Measurements from ENCODE around the gene PDCL3.

The PDCL3 gene

GRCh38 chr2:100562613-100563406 is at the start of gene PDCL3:
PDCL3 (plus strand) TSS chr2:100562993; CDS start chr2:100563068, 75 bp downstream.
- Mint-ChIP-seq H3K4me3 (peak within 1 kb of the TSS; percentile 92), H3K36me3 (peaks cover 13% of the 10 kb centered on the region)

DNA sequence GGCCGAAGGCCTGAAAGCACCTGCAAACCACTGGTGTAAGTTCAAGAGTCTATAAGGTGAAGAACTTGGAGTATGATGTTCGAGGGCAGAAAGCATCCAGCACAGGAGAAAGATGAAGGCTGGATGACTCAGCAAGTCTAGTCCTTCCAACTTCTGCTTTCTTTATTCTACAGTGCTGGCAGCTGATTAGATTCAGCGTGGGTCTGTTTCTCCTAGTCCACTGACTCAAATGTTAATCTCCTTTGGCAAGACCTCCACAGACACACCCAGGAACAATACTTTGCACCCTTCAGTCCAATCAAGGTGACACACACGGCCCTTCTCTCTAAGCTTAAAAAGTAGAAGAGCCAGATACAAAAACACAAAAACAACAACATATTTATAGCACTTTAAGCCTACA is 49.1 kb upstream of the PDCL3 start:
- H3K27ac Mint-ChIP-seq: no peak overlapping the region
- no peak overlapping the region for H3K4me3 Mint-ChIP-seq
- DNase-seq (ENCODE audit: low spot score in 2 of 2): no peak
- H3K9me3 Mint-ChIP-seq: no peaks in the 10 kb centered on the region
- no peak for ATAC-seq
- no peaks in the 10 kb centered on the region for H3K36me3 Mint-ChIP-seq
- H3K4me1 Mint-ChIP-seq: no peaks in the 10 kb centered on the region

More at GRCh38 chr2:100562613-100563406, at the start of gene PDCL3:
- H3K4me1 Mint-ChIP-seq: peaks cover 19% of the 10 kb centered on the region
- peak within 1 kb of the TSS; percentile 97 for H3K27ac Mint-ChIP-seq
- ATAC-seq: peak; percentile 95
- DNase-seq (ENCODE audit: low spot score in 2 of 2): peak; percentile 96
- H3K9me3 Mint-ChIP-seq: no peaks in the 10 kb centered on the region

- H3K36me3 Mint-ChIP-seq: no peaks in the 10 kb centered on the region
- no peak overlapping the region for H3K27ac Mint-ChIP-seq
- no peak for DNase-seq (ENCODE audit: low spot score in 2 of 2)
- ATAC-seq: no peak
- H3K9me3 Mint-ChIP-seq: no peaks in the 10 kb centered on the region
- H3K4me3 Mint-ChIP-seq: no peak overlapping the region
- H3K4me1 Mint-ChIP-seq: no peaks in the 10 kb centered on the region
These were observed 45.2 kb upstream of the PDCL3 start for GRCh38 chr2:100517556-100517955.

DNA sequence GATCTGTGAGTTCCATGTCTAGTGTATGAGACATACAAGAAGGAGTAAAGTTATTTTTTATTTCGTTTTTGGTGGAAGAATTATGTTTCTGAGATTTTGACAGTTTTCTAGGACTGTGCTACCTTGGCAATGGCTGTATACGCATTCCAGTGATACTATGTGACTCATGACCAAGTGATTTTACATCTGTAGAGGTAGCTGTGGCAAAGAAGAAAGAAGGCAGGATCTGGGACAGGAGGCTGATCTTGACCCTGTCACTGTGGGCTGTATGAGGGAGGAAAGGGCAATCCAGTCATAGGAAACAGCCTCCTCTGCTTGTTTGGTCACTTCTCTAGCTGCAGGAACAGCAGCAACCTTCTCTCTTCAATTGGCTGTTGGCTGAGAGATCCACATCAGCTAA is 44.0 kb upstream of the PDCL3 start:
- no peak overlapping the region for H3K4me3 Mint-ChIP-seq
- no peak for ATAC-seq
- H3K9me3 Mint-ChIP-seq: no peaks in the 10 kb centered on the region
- H3K4me1 Mint-ChIP-seq: no peaks in the 10 kb centered on the region
- no peak for DNase-seq (ENCODE audit: low spot score in 2 of 2)
- no peak overlapping the region for H3K27ac Mint-ChIP-seq
- H3K36me3 Mint-ChIP-seq: no peaks in the 10 kb centered on the region

DNA sequence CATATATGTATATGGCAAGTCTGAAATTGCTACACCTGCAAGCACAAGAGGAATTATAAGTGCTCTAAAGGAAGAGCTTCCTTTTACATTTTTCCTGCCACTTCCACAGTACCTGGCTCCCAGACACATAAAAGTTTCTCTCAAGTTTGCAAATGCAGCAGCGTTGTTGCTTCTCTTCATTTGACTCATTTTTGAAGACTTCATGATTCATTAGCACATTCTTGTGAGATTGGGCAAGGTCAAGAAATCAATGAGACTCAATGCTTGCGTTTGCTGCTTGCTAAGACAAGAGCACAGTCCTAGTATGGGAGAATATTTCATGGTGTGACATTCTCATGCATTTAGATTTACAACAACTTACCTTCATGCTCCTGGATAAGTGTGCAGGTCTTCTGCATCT is 42.6 kb upstream of the PDCL3 start:
- no peaks in the 10 kb centered on the region for H3K36me3 Mint-ChIP-seq
- H3K9me3 Mint-ChIP-seq: no peaks in the 10 kb centered on the region
- ATAC-seq: no peak
- H3K27ac Mint-ChIP-seq: no peak overlapping the region
- DNase-seq (ENCODE audit: low spot score in 2 of 2): no peak
- no peak overlapping the region for H3K4me3 Mint-ChIP-seq
- no peaks in the 10 kb centered on the region for H3K4me1 Mint-ChIP-seq

- no peaks in the 10 kb centered on the region for H3K9me3 Mint-ChIP-seq
- no peaks in the 10 kb centered on the region for H3K4me1 Mint-ChIP-seq
These were observed 40.4 kb upstream of the PDCL3 start for GRCh38 chr2:100522430-100522829.

DNA sequence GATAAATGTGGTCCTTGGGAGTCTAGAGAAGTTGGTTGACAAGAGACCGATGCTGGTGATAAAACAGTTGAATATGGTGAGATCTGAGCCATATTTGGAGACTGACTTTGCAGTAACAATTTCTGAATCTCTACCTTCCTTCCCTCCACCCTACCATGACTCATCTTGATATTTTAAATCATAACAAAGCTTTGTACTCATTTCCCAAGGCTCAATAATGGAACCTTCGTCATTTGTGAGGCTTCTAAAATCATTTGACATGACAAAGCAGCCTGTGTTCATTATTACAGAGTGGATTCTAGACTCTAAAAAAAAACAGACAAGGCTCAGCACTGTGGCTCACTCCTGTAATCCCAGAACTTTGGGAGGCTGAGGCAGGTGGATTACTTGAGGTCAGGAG is 38.5 kb upstream of the PDCL3 start:
- H3K4me3 Mint-ChIP-seq: no peak overlapping the region
- DNase-seq (ENCODE audit: low spot score in 2 of 2) (no peak), ATAC-seq (peak; percentile 67)
- no peaks in the 10 kb centered on the region for H3K36me3 Mint-ChIP-seq
- H3K9me3 Mint-ChIP-seq: no peaks in the 10 kb centered on the region
- H3K4me1 Mint-ChIP-seq: no peaks in the 10 kb centered on the region
- no peak overlapping the region for H3K27ac Mint-ChIP-seq

More at GRCh38 chr2:100522430-100522829, 40.4 kb upstream of the PDCL3 start:
- no peak overlapping the region for H3K4me3 Mint-ChIP-seq
- DNase-seq (ENCODE audit: low spot score in 2 of 2) (no peak), ATAC-seq (no peak)
- H3K36me3 Mint-ChIP-seq: no peaks in the 10 kb centered on the region
- H3K27ac Mint-ChIP-seq: no peak overlapping the region

DNA sequence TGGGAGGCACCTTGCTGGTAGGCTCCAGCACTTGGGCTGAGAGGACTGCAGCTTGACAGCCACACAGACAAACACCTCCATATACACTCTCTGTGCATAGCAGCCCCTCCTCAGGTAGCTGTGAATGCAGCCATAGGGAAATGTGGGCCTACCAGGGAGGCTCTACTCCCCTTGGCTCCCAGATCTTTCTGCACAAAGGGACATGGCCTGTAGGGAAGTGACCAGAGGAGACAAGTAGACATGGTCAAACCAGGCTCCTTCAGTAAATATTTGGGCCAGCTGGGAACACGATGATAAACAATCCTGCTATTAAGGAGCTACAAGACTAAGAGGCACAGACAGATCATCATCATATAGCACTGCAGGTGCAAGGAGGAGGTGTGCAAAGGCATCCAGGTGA is 35.9 kb upstream of the PDCL3 start:
- DNase-seq (ENCODE audit: low spot score in 2 of 2) (no peak), ATAC-seq (no peak)
- Mint-ChIP-seq H3K27ac (no peak overlapping the region), H3K9me3 (no peaks in the 10 kb centered on the region), H3K36me3 (no peaks in the 10 kb centered on the region), H3K4me1 (peaks cover 12% of the 10 kb centered on the region), H3K4me3 (no peak overlapping the region)

- no peaks in the 10 kb centered on the region for H3K9me3 Mint-ChIP-seq
- H3K4me1 Mint-ChIP-seq: peaks cover 12% of the 10 kb centered on the region
- DNase-seq (ENCODE audit: low spot score in 2 of 2) (no peak), ATAC-seq (no peak)
- no peak overlapping the region for H3K27ac Mint-ChIP-seq
- no peaks in the 10 kb centered on the region for H3K36me3 Mint-ChIP-seq
- no peak overlapping the region for H3K4me3 Mint-ChIP-seq
These were observed 35.3 kb upstream of the PDCL3 start for GRCh38 chr2:100527440-100528015.

GRCh38 chr2:100529176-100529575 is 33.6 kb upstream of the PDCL3 start:
- no peak for ATAC-seq
- no peak for DNase-seq (ENCODE audit: low spot score in 2 of 2)
- Mint-ChIP-seq H3K4me1 (peaks cover 12% of the 10 kb centered on the region), H3K27ac (no peak overlapping the region), H3K36me3 (no peaks in the 10 kb centered on the region), H3K4me3 (no peak overlapping the region), H3K9me3 (no peaks in the 10 kb centered on the region)

DNA sequence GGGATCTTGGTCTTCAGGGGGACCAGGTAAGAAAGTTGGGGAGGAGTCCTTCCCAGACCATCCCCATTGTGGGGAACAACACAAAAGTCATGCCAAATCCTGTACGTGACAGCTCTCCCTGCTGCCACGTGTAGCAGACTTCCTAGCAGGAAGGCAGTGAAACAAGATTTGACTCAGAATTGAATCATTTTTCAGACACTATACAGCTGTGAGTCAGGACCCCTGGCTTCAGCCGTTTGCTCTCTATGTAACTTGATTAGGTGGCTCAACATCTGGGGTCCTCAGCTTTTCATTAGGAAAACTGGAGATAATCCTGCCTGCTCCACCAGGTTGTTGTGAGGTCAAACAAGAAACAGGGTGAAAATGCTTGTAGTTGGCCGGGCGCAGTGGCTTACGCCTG is 32.9 kb upstream of the PDCL3 start:
- peak; percentile 57 for ATAC-seq
- H3K27ac Mint-ChIP-seq: no peak overlapping the region
- no peaks in the 10 kb centered on the region for H3K36me3 Mint-ChIP-seq
- peaks cover 12% of the 10 kb centered on the region for H3K4me1 Mint-ChIP-seq
- H3K9me3 Mint-ChIP-seq: no peaks in the 10 kb centered on the region
- no peak for DNase-seq (ENCODE audit: low spot score in 2 of 2)
- no peak overlapping the region for H3K4me3 Mint-ChIP-seq

DNA sequence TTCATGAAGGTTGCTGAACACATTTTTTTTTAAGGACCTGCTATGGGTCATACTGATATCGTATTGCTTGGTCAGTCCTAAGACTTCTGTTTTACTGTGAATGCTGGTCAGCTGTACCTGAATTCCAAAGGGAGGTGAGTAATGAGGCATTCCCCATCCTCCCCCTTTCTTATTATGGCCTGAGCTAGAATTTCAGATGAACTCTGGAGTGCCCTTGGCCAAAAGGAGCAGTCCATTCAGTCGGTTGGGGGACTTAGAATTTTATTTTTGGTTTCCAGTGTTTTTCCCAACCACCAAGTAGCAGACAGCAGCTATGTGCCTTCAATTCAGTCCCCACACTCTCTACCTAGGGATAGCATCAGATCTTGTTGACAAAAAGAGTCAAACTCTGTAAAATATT is 26.9 kb upstream of the PDCL3 start:
- Mint-ChIP-seq H3K9me3 (no peaks in the 10 kb centered on the region), H3K4me3 (no peak overlapping the region), H3K36me3 (no peaks in the 10 kb centered on the region), H3K4me1 (no peaks in the 10 kb centered on the region), H3K27ac (no peak overlapping the region)
- DNase-seq (ENCODE audit: low spot score in 2 of 2): no peak
- ATAC-seq: no peak

GRCh38 chr2:100537918-100538317 is 24.9 kb upstream of the PDCL3 start:
- Mint-ChIP-seq H3K27ac (no peak overlapping the region), H3K9me3 (no peaks in the 10 kb centered on the region), H3K36me3 (no peaks in the 10 kb centered on the region), H3K4me1 (peaks cover 10% of the 10 kb centered on the region), H3K4me3 (no peak overlapping the region)
- ATAC-seq (no peak), DNase-seq (ENCODE audit: low spot score in 2 of 2) (no peak)

DNA sequence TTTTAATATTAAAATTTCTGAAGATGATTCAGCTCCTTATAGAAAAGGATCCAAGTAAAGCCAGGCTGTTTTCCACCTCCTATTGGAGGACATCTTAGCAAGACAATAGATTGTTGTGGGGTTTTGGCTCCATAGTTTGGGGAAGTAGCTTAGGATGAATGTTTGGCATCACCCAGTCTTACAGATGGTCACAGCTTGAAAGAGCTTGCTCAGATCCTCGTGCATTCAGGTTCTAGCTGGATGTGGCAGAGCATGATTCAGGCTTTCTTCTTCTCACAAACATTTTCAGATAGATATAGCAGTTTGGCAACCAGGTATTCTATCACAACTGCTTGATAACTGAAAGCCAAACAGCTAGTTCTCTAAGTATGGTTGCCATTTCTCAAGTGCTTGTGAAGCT is 23.6 kb upstream of the PDCL3 start:
- no peak overlapping the region for H3K4me3 Mint-ChIP-seq
- no peaks in the 10 kb centered on the region for H3K36me3 Mint-ChIP-seq
- no peak for ATAC-seq
- H3K9me3 Mint-ChIP-seq: no peaks in the 10 kb centered on the region
- peaks cover 10% of the 10 kb centered on the region for H3K4me1 Mint-ChIP-seq
- no peak overlapping the region for H3K27ac Mint-ChIP-seq
- DNase-seq (ENCODE audit: low spot score in 2 of 2): no peak

GRCh38 chr2:100541404-100541803 is 21.4 kb upstream of the PDCL3 start:
- no peak overlapping the region for H3K4me3 Mint-ChIP-seq
- peaks cover 10% of the 10 kb centered on the region for H3K4me1 Mint-ChIP-seq
- no peaks in the 10 kb centered on the region for H3K36me3 Mint-ChIP-seq
- no peak overlapping the region for H3K27ac Mint-ChIP-seq
- DNase-seq (ENCODE audit: low spot score in 2 of 2) (no peak), ATAC-seq (peak; percentile 54)
- no peaks in the 10 kb centered on the region for H3K9me3 Mint-ChIP-seq

DNA sequence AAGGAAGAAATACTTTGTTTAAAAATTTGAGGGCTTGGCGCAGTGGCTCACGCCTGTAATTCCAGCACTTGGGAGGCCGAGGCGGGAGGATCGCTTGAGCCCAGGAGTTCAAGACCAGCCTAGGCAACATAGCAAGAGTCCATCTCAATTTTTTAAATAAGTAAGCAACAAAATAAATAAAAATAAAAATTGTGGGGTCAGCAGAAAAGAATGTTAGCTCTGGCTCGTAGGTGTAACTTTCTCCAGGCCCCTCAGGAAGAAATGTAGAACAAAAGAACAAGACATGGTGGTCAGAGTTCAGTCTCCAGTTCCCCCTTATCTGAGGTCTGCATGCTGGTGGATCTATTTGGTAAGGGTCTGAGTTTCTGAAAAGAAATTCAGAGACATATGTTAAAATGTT is 20.4 kb upstream of the PDCL3 start:
- H3K4me1 Mint-ChIP-seq: peaks cover 10% of the 10 kb centered on the region
- ATAC-seq: no peak
- no peak overlapping the region for H3K4me3 Mint-ChIP-seq
- no peaks in the 10 kb centered on the region for H3K36me3 Mint-ChIP-seq
- no peak for DNase-seq (ENCODE audit: low spot score in 2 of 2)
- no peak overlapping the region for H3K27ac Mint-ChIP-seq
- H3K9me3 Mint-ChIP-seq: no peaks in the 10 kb centered on the region
